Measurements from ENCODE around the gene IQGAP2.
"Not testable (repeated sequence)": the region's sequence is repeated elsewhere in the genome, so short reads cannot be mapped to it uniquely, and the experiment has no call there.

The IQGAP2 gene

DNA sequence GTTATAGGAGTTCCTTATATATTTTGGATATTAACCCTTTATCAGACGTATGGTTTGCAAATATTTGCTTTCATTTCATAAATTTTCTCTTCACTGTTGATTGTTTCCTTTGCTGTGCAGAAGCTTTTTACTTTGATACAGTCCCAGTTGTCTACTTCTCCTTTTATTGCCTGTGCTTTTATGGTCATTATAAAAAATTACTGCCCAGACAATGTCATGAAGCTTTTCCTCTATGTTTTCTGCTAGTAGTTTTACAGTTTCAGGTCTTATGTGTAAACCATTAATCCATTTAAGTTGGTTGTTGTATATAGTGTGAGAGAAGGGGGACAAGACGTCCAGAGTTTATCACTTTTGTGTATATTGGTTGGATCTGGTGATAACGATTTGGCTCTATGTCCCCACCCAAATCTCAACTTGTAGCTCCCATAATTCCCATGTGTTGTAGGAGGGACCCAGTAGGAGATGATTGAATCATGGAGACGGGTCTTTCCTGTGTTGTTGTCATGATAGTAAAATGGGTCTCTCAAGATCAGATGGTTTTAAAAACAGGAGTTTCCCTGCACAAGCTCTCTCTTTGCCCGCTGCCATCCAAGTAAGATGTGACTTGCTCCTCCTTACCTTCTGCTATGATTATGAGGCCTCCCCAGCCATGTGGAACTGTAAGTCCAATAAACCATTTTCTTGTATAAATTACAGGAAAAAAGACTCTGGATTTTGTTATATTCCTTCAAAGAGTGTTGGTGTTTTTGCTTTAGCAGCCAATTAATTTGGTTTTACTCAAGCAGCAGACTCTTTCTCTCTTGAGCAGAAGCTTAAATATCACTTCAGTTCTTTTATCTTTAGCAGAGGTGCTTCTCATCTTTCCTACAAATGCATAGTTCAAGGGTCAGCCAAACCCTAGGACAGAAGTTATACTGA, 326.5 kb downstream of the IQGAP2 start:
- DNase-seq = no peak

DNA sequence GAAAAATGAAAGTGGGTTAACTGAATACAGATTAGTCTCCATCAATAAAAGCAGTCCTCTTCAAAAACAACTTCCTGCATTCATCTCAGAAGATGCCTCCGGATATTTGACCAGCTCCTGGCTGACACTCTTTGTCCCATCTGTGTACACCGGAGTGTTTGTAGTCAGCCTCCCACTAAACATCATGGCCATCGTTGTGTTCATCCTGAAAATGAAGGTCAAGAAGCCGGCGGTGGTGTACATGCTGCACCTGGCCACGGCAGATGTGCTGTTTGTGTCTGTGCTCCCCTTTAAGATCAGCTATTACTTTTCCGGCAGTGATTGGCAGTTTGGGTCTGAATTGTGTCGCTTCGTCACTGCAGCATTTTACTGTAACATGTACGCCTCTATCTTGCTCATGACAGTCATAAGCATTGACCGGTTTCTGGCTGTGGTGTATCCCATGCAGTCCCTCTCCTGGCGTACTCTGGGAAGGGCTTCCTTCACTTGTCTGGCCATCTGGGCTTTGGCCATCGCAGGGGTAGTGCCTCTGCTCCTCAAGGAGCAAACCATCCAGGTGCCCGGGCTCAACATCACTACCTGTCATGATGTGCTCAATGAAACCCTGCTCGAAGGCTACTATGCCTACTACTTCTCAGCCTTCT, 329.4 kb downstream of the IQGAP2 start:
- DNase-seq = no peak

DNA sequence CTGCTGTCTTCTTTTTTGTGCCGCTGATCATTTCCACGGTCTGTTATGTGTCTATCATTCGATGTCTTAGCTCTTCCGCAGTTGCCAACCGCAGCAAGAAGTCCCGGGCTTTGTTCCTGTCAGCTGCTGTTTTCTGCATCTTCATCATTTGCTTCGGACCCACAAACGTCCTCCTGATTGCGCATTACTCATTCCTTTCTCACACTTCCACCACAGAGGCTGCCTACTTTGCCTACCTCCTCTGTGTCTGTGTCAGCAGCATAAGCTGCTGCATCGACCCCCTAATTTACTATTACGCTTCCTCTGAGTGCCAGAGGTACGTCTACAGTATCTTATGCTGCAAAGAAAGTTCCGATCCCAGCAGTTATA, 329.9 kb downstream of the IQGAP2 start:
- no peak for DNase-seq

GRCh38 chr5:76735762-76736545, 332.9 kb downstream of the IQGAP2 start:
- no peak for DNase-seq

DNA sequence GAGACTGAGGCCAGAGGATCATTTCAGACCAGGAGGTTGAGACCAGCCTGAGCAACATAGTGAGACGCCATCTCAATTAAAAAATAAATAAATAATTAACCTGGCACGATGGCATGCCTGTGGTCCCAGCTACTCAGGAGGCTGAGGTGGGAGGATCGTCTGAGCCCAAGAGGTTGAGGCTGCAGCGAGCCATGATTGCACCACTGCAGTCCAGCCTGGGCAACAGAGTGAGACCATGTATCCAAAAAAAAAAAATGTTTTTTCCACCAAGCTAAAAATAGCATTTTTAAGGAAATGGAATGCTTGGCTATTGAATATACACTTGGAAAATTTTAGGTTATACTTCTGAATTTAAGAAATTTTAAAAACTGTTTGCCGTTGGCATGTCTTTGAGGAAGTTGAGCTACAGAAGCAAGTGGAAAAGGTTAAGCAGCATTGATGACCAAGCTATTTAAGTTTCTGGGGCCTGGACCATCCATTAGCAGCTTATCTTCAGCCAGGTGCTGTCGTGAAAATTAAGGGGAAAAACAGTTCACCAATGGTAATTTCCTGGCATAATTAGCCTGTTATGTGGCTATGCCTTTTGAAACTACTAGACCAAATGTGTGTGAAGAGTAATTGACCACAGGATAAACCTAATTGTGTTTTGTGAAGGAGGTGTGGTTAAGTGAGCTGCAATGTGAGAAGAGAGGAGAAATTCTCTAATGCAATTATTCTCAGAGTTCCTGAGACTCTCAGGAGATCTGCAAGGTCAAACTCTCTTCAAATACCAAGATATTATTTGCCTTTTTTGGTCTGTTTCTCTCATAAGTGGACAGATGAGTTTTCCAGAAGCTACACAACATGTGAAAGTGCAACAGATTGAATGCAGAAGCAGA, 333.8 kb downstream of the IQGAP2 start:
- DNase-seq = no peak

DNA sequence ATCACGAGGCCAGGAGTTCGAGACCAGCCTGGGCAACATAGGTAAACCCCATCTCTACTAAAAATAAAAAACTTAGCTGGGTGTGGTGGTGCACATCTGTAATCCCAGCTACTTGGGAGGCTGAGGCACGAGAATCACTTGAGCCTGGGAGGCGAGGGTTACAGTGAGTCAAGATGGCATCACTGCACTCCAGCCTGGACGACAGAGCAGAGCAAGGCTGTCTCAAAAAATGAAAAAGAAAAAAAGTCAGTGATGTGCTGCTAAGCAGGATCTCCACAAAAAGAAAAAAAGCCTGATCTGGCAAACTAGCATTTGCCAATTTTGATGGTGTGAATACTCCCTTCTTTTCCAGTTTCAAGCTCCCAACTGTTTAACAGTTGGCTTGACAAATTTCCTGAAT, 334.8 kb downstream of the IQGAP2 start:
- DNase-seq = no peak

DNA sequence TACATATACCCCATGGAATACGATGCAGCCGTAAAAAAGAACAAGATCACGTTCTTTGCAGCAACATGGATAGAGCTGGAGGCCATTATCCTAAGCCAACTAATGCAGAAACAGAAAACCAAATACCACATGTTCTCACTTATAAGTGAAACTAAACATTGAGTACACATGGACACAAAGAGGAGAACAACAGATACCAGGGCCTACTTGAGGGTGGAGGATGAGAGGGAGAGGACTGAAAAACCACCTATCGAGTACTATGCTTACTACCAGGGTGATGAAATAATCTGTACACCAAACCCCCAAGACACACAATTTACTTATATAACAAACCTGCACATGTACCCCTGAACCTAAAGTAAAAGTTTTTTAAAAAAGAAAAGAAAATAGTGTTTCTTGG, 338.4 kb downstream of the IQGAP2 start:
- not testable (repeated sequence) for DNase-seq

DNA sequence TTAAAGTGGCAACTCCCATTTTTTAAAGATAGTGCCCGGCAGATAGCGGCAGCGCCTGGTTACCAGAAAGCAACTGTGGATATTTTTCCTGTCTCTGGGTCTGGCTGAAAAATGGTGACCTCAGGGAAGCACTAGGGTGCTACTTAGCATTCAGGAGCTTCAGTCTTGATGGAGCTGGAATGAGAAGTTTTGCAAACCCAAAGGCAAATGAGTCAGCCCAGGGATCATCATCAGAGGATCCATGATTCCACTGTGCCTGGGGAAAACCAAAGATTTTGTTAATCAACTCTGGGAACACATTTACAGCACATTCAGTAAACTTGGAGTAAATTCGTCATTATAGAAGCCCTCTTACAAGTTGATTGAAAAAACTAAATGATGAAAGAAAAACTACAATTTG, 339.5 kb downstream of the IQGAP2 start:
- DNase-seq = no peak

- no peak for DNase-seq
Measured at GRCh38 chr5:76744632-76745031, 341.5 kb downstream of the IQGAP2 start.

DNA sequence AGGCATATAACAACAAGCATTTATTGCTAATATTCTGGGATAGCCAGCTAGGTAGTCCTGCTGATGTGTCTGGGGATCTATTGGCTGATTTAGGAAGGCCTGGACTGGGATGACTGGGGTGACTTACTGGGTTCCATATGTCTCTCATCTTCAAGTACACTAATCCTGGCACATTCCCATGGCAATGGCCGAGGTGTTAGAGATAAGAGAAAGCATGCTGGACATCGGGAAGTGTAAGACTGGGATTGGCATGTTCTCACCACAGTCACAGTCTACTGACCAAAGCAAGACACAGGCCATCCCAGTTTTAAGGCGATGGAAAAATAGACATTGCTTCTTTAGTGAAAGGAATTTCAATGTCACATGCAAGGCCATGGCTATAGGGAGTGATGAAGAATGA, 342.6 kb downstream of the IQGAP2 start:
- DNase-seq = no peak

- DNase-seq = no peak
Measured at GRCh38 chr5:76746677-76747076, 343.6 kb downstream of the IQGAP2 start.

- no peak for DNase-seq
Measured at GRCh38 chr5:76747706-76748105, 344.6 kb downstream of the IQGAP2 start.

GRCh38 chr5:76751291-76751690, 348.2 kb downstream of the IQGAP2 start:
- no peak for DNase-seq

DNA sequence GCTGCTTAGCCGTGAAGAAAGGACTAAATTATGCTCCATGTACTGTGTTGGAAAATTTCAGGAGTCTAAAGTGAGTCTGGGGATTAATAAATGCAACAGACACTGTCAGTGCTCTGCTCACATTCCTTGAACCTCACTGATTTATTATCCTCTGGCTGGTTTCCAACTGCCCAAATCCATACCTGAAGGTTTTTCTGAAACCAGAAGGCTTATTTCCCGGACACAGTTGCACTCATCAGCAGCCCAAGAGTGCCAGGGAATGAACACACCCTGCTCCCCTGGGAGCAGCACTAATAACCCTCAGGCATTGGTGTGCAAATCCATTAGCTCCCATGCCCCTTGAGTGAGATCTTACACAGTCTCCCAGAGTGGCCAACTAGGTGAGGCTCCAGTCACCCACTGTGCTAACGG, 351.6 kb downstream of the IQGAP2 start:
- no peak for DNase-seq

DNA sequence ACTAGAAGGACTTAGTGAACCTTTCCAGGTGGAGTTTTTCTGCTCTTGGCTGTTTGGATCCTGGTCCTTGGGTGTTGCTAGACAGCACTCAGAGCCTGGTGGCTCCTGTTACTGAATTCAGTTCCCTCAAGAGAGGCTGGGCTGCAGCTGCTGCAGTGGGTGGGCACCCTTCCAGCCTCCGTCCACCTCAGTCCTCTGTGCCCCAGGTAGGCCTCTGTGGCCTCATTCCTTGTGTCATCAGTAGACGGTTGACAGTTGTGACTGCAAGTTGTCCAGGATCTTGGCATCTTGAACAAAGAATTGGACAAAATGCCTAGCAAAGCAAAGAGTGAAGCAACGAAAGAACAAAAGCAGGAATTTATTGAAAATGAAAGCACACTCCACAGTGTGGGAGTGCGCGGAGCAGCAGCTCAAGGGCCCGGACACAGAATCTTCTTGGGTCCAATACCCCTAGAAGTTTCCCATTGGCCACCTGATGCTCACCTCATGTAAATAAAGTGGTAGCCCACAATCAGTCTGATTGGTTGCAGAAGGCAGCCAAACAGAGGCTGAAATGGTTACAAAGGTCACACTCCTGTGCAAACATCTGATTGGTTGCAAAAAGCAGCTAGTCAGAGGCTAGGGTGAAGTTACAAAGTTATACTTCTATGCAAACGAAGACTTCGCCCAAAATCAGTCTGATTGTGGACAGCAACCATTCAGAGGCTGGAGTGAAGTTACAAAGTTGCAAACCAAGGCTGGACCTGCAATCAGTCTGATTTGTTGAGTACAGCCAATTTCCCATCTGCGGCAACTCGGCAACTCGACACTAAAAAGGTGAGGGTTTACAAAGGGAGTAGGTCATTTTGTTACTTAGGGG, 352.9 kb downstream of the IQGAP2 start:
- no peak for DNase-seq

- DNase-seq = no peak
Measured at GRCh38 chr5:76757049-76757448, 354.0 kb downstream of the IQGAP2 start.

All from midbrain (tissue), 1 donor.